HEK293 (cell line): ENCODE results near the gene KCNA5.

Source experiments
- CTCF ChIA-PET: fragments of 350-600 bp; formaldehyde crosslinking; extraction: SDS; loops from one replicate; lab custom pipeline; 2021; ENCODE audit warnings: antibody characterized with exemption; lab: Yijun Ruan, JAX
- POLR2A ChIA-PET: fragments of 300-600 bp; formaldehyde crosslinking; extraction: SDS; loops from one replicate; lab custom pipeline; 2020; ENCODE audit warnings: antibody characterized with exemption, inconsistent platforms; lab: Yijun Ruan, JAX
- H3K27ac ChIP-seq: fragments of 200-500 bp; sonication (Bioruptor generic); 2 replicates; pipeline ENCODE4 v1.5.1; 2014; ENCODE audit warnings: low read depth, low read length, control low read depth, inconsistent platforms; ENCODE audit errors: extremely low read depth
- H3K36me3 ChIP-seq, 2 experiments: fragments of 200-500 bp in 1 of 2; sonication (Bioruptor generic) in 1 of 2; 1 replicate in 1 of 2; 2 replicates in 1 of 2; pipeline ENCODE4 v1.5.1; 2014 to 2017; ENCODE audit warnings: inconsistent platforms in 2 of 2, low read length in 2 of 2; ENCODE audit not compliant: control insufficient read depth in 2 of 2, insufficient read depth in 1 of 2
- H3K4me1 ChIP-seq: fragments of 200-500 bp; sonication (Bioruptor generic); 2 replicates; pipeline ENCODE4 v1.5.1; 2014; ENCODE audit warnings: mild to moderate bottlenecking, low read length, inconsistent platforms; ENCODE audit not compliant: control insufficient read depth, insufficient read depth
- H3K4me3 ChIP-seq: 2 replicates; pipeline ENCODE4 v1.5.1; 2011; ENCODE audit warnings: low read depth, mild to moderate bottlenecking, control low read depth, low read length, moderate library complexity
- H3K9me3 ChIP-seq: fragments of 200-500 bp; sonication (Bioruptor generic); 2 replicates; pipeline ENCODE4 v1.5.1; 2014; ENCODE audit warnings: low read depth, low read length, inconsistent platforms; ENCODE audit not compliant: control insufficient read depth, insufficient read depth
- GLIS1 ChIP-seq: fragments of 450-650 bp; formaldehyde crosslinking; IDR thresholded peaks from 2 replicates; pipeline ENCODE4 v1.5.1; 2016; ENCODE audit warnings: missing biosample characterization, missing genetic modification characterization
- OSR2 ChIP-seq: fragments of 450-650 bp; formaldehyde crosslinking; IDR thresholded peaks from 2 replicates; pipeline ENCODE4 v1.5.1; 2016; ENCODE audit warnings: missing biosample characterization, missing genetic modification characterization
- SP2 ChIP-seq: fragments of 450-650 bp; formaldehyde crosslinking; IDR thresholded peaks from 2 replicates; pipeline ENCODE4 v1.5.1; 2016; ENCODE audit warnings: missing biosample characterization, missing genetic modification characterization
- ZBTB21 ChIP-seq: fragments of 450-650 bp; formaldehyde crosslinking; IDR thresholded peaks from 2 replicates; pipeline ENCODE4 v1.5.1; 2017; ENCODE audit warnings: missing biosample characterization, missing genetic modification characterization
- ZBTB49 ChIP-seq: fragments of 450-650 bp; formaldehyde crosslinking; IDR thresholded peaks from 2 replicates; pipeline ENCODE4 v1.5.1; 2016; ENCODE audit warnings: missing biosample characterization, missing genetic modification characterization, low read depth
- ZNF10 ChIP-seq: fragments of 450-650 bp; formaldehyde crosslinking; IDR thresholded peaks from 2 replicates; pipeline ENCODE4 v1.5.1; 2017; ENCODE audit warnings: missing biosample characterization, missing genetic modification characterization
- ZNF121 ChIP-seq: fragments of 450-650 bp; formaldehyde crosslinking; IDR thresholded peaks from 2 replicates; pipeline ENCODE4 v1.5.1; 2016; ENCODE audit warnings: missing biosample characterization, missing genetic modification characterization
- ZNF140 ChIP-seq: fragments of 450-650 bp; formaldehyde crosslinking; IDR thresholded peaks from 2 replicates; pipeline ENCODE4 v1.5.1; 2016; ENCODE audit warnings: missing biosample characterization, missing genetic modification characterization
- ZNF2 ChIP-seq: fragments of 450-650 bp; formaldehyde crosslinking; IDR thresholded peaks from 2 replicates; pipeline ENCODE4 v1.5.1; 2016; ENCODE audit warnings: missing biosample characterization, missing genetic modification characterization
- ZNF266 ChIP-seq: fragments of 450-650 bp; formaldehyde crosslinking; IDR thresholded peaks from 2 replicates; pipeline ENCODE4 v1.5.1; 2016; ENCODE audit warnings: missing biosample characterization, missing genetic modification characterization, low read depth
- ZNF280C ChIP-seq: fragments of 450-650 bp; formaldehyde crosslinking; IDR thresholded peaks from 2 replicates; pipeline ENCODE4 v1.5.1; 2016; ENCODE audit warnings: missing biosample characterization, missing genetic modification characterization
- ZNF280D ChIP-seq: fragments of 450-650 bp; formaldehyde crosslinking; IDR thresholded peaks from 2 replicates; pipeline ENCODE4 v1.5.1; 2016; ENCODE audit warnings: missing biosample characterization, missing genetic modification characterization
- ZNF366 ChIP-seq: fragments of 450-650 bp; formaldehyde crosslinking; conservative IDR thresholded peaks from 2 replicates; pipeline ENCODE4 v1.5.1; 2016; ENCODE audit warnings: missing biosample characterization, missing genetic modification characterization
- ZNF426 ChIP-seq: fragments of 450-650 bp; formaldehyde crosslinking; IDR thresholded peaks from 2 replicates; pipeline ENCODE4 v1.5.1; 2017; ENCODE audit warnings: missing biosample characterization, missing genetic modification characterization, mild to moderate bottlenecking, inconsistent platforms, moderate library complexity
- ZNF544 ChIP-seq: fragments of 450-650 bp; formaldehyde crosslinking; IDR thresholded peaks from 2 replicates; pipeline ENCODE4 v1.5.0; 2017; ENCODE audit warnings: missing biosample characterization, missing genetic modification characterization
- ZNF600 ChIP-seq: fragments of 450-650 bp; formaldehyde crosslinking; IDR thresholded peaks from 2 replicates; pipeline ENCODE4 v1.5.1; 2016; ENCODE audit warnings: missing biosample characterization, missing genetic modification characterization
- ZSCAN23 ChIP-seq: fragments of 450-650 bp; formaldehyde crosslinking; IDR thresholded peaks from 2 replicates; pipeline ENCODE4 v1.5.1; 2016; ENCODE audit warnings: missing biosample characterization, missing genetic modification characterization
- TF ChIP-seq, protein P1 (sequence below): fragments of 450-650 bp; formaldehyde crosslinking; IDR thresholded peaks from 2 replicates; pipeline ENCODE4 v1.5.1; 2016; ENCODE audit warnings: missing biosample characterization, missing genetic modification characterization
- TF ChIP-seq, protein P2 (sequence below): fragments of 450-650 bp; formaldehyde crosslinking; IDR thresholded peaks from 2 replicates; pipeline ENCODE4 v1.5.1; 2016; ENCODE audit warnings: missing biosample characterization, missing genetic modification characterization
- TF ChIP-seq, protein P3 (sequence below): fragments of 450-650 bp; formaldehyde crosslinking; conservative IDR thresholded peaks from 2 replicates; pipeline ENCODE4 v1.5.1; 2016; ENCODE audit warnings: low read depth, missing biosample characterization, missing genetic modification characterization

The KCNA5 gene

GRCh38 chr12:4996714-4997113 is 47.0 kb upstream of the KCNA5 start (continued):
- TF ChIP-seq ZBTB49 (tag by site-specific recombination): no peak
- TF ChIP-seq ZBTB21: no peak
- TF ChIP-seq ZNF121 (tag by site-specific recombination): no peak
- TF ChIP-seq ZNF366 (tag by site-specific recombination): no peak
- no peak for TF ChIP-seq OSR2 (tag by site-specific recombination)

DNA sequence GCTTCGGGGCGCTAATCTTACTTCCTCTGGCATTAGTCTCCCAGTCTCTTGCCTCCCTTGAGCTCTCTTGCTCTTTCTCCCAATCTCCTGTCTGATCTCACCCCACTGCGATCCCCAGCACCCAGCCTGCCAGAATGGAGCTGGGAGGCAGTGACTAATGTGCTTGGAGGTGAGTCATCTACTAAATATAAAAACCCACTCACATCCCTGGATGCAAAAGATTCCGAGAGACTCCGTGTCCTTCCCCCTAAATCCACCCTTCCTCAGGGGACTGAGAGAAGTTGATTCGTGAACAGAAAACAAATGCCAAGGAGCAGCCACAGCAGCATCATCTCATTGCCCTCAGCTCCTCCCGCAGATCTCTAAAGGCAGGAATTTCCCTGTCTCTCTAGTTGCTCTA is 45.7 kb upstream of the KCNA5 start:
- Histone ChIP-seq H3K4me3 (no peak overlapping the region), H3K4me1 (no peaks in the 10 kb centered on the region), H3K27ac (no peak overlapping the region), H3K36me3 (no peaks in the 10 kb centered on the region), H3K9me3 (no peaks in the 10 kb centered on the region)
- ChIA-PET CTCF (interaction anchor here (0.7 to 10.5 kb wide), 3 partner anchors 25 to 142 kb away, joined by 3 to 185 read pairs (median 3); no protein-coding TSS in a partner anchor), POLR2A (interaction anchor here (0.9 kb wide), 1 partner anchor 142 kb away, joined by 3 read pairs; no protein-coding TSS in a partner anchor)
- TF ChIP-seq, protein P1, sequence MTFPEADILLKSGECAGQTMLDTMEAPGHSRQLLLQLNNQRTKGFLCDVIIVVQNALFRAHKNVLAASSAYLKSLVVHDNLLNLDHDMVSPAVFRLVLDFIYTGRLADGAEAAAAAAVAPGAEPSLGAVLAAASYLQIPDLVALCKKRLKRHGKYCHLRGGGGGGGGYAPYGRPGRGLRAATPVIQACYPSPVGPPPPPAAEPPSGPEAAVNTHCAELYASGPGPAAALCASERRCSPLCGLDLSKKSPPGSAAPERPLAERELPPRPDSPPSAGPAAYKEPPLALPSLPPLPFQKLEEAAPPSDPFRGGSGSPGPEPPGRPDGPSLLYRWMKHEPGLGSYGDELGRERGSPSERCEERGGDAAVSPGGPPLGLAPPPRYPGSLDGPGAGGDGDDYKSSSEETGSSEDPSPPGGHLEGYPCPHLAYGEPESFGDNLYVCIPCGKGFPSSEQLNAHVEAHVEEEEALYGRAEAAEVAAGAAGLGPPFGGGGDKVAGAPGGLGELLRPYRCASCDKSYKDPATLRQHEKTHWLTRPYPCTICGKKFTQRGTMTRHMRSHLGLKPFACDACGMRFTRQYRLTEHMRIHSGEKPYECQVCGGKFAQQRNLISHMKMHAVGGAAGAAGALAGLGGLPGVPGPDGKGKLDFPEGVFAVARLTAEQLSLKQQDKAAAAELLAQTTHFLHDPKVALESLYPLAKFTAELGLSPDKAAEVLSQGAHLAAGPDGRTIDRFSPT (tag by site-specific recombination): peak; percentile 79
- TF ChIP-seq ZNF2 (tag by site-specific recombination) (no peak), ZNF10 (tag by site-specific recombination) (peak; percentile 25; the same call in 1 of the 2 replicates), ZNF544 (tag by site-specific recombination) (no peak), OSR2 (tag by site-specific recombination) (no peak), ZNF280D (tag by site-specific recombination) (no peak), ZNF600 (tag by site-specific recombination) (peak; percentile 76), ZNF426 (tag by site-specific recombination) (no peak), SP2 (tag by site-specific recombination) (peak; percentile 27; the same call in 1 of the 2 replicates), GLIS1 (tag by site-specific recombination) (peak; percentile 77), ZSCAN23 (tag by site-specific recombination) (0 out of 2 replicates have a peak, but pooled peaks have one; percentile 17), ZNF140 (no peak), ZNF280C (tag by site-specific recombination) (no peak), ZNF266 (tag by site-specific recombination) (no peak)
- TF ChIP-seq, protein P2, sequence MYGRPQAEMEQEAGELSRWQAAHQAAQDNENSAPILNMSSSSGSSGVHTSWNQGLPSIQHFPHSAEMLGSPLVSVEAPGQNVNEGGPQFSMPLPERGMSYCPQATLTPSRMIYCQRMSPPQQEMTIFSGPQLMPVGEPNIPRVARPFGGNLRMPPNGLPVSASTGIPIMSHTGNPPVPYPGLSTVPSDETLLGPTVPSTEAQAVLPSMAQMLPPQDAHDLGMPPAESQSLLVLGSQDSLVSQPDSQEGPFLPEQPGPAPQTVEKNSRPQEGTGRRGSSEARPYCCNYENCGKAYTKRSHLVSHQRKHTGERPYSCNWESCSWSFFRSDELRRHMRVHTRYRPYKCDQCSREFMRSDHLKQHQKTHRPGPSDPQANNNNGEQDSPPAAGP (tag by site-specific recombination): peak; percentile 88
- TF ChIP-seq, protein P3, sequence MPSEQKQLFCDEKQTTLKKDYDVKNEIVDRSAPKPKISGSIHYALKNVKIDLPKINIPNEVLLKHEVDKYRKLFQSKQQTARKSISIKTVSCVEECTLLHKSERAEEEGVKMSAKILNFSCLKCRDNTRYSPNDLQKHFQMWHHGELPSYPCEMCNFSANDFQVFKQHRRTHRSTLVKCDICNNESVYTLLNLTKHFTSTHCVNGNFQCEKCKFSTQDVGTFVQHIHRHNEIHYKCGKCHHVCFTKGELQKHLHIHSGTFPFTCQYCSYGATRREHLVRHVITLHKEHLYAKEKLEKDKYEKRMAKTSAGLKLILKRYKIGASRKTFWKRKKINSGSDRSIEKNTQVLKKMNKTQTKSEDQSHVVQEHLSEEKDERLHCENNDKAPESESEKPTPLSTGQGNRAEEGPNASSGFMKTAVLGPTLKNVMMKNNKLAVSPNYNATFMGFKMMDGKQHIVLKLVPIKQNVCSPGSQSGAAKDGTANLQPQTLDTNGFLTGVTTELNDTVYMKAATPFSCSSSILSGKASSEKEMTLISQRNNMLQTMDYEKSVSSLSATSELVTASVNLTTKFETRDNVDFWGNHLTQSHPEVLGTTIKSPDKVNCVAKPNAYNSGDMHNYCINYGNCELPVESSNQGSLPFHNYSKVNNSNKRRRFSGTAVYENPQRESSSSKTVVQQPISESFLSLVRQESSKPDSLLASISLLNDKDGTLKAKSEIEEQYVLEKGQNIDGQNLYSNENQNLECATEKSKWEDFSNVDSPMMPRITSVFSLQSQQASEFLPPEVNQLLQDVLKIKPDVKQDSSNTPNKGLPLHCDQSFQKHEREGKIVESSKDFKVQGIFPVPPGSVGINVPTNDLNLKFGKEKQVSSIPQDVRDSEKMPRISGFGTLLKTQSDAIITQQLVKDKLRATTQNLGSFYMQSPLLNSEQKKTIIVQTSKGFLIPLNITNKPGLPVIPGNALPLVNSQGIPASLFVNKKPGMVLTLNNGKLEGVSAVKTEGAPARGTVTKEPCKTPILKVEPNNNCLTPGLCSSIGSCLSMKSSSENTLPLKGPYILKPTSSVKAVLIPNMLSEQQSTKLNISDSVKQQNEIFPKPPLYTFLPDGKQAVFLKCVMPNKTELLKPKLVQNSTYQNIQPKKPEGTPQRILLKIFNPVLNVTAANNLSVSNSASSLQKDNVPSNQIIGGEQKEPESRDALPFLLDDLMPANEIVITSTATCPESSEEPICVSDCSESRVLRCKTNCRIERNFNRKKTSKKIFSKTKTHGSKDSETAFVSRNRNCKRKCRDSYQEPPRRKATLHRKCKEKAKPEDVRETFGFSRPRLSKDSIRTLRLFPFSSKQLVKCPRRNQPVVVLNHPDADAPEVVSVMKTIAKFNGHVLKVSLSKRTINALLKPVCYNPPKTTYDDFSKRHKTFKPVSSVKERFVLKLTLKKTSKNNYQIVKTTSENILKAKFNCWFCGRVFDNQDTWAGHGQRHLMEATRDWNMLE (tag by site-specific recombination): peak; percentile 36; the same call in 1 of the 2 replicates
